Kasumi-1 (cell line): ENCODE results near the gene PLEK2.
"Not testable (repeated sequence)": the region's sequence is repeated elsewhere in the genome, so short reads cannot be mapped to it uniquely, and the experiment has no call there.

Experiments used
- DNase-seq, 2 experiments: peaks; one replicate each; lab custom pipeline; 2025; lab: John Stamatoyannopoulos, UW

The PLEK2 gene, protein sequence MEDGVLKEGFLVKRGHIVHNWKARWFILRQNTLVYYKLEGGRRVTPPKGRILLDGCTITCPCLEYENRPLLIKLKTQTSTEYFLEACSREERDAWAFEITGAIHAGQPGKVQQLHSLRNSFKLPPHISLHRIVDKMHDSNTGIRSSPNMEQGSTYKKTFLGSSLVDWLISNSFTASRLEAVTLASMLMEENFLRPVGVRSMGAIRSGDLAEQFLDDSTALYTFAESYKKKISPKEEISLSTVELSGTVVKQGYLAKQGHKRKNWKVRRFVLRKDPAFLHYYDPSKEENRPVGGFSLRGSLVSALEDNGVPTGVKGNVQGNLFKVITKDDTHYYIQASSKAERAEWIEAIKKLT

DNA sequence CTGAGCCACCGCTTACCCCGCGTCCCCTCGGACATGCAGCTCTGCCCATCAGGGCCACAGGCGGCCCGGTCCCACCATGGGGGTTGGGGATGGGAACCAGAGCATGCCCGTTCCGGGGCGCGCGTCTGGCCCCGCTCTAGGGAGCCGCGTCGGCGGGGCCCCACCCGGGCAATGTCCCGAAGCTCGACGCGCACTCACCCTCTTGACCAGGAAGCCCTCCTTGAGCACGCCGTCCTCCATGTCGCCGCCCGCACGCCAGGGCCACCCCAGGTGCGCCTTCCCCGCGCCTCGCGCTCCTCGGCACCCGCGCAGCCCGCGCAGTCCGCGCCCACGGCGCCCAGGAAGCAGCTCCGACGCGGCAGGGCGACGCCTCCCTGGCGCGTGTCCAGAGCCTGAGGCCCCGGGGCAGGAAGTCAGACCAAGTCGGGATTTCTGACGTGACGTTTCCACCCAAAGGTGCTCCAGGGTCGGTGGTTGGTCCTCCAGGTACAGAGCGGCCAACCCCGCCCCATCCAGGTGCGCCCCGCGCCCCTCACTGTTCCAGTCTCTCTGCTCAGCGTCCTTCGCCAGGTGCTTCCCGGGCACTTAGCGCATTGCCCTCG is at the start of gene PLEK2:
PLEK2 (minus strand) TSS at position 346 of the 602 bp plus-strand sequence; CDS start at position 240, 106 bp downstream.
- no peak for DNase-seq

- DNase-seq, result no peak
Observed at GRCh38 chr14:67461341-67461985, 49.5 kb upstream of the PLEK2 start.

DNA sequence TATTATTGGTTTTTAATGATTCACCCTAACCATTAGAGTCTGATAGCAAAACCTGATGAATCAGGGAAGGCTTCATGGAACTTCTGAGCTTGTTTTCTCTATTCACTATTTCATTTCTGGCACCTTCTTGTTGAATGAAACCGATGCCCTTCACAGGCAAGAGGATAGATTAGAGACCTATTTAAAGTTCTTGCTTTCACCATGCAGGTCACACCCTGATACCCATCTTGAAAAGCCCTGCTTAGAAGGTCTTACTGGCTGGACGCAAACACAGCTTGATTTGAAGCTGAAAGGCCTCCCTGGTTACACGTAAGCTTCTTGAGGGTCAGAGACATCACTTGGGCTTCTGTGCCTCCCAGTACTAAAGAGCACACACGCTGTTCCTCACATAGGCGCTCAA is 47.4 kb upstream of the PLEK2 start:
- DNase-seq, result no peak

DNA sequence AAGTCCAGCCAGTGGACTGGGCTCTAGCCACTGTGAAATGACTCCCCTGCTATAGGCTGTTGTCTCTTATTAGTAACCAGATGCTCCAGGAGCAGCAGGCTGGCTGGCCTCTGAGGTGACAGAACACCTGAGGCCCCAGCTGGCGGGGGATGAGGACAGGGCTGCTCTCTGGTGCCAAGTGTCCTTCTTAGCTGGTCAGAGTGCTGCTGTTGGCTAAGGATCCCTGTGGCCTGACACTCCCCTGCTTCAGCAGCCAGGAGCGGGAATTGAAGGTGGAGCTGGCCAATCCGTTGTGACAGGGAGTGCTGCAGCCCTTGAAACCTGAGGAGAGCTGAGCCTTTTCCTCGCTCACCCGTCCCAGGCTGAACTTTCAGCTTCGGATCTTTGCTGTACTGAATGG is 45.8 kb upstream of the PLEK2 start:
- DNase-seq, result no peak

DNA sequence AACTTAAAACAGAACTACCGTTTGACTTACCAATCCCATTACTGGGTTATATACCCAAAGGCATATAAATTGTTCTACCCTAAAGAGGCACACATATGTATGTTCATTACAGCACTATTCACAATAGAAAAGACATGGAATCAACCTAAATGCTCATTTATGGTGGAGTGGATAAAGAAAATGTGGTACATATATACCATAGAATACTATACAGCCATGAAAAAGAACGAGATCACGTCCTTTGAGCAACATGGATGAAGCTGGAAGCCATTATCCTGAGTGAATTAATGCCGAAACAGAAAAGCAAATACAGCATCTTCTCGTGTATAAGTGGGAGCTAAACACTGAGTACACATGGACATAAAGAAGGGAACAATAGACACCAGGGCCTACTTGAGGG is 44.8 kb upstream of the PLEK2 start:
- no peak for DNase-seq

- no peak for DNase-seq
Observed at GRCh38 chr14:67453575-67454300, 41.8 kb upstream of the PLEK2 start.

GRCh38 chr14:67451667-67452066 is 39.7 kb upstream of the PLEK2 start:
- not testable (repeated sequence) for DNase-seq

- DNase-seq, result no peak
Observed at GRCh38 chr14:67449096-67449495, 37.1 kb upstream of the PLEK2 start.

DNA sequence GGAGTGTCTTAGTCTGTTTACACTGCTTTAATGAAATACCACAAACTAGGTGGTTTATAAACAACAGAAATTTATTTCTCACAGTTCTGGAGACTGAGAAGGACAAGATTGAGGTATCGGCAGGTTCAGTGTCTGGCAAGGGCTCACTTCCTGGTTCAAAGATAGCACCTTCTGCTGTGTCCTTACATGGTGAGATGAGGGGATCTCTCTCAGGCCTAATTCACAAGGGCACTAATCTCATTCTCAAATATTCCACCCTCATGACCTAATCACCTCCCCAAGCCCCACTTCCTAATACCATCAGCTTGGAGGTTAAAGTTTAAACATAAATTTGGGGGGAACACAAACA is 35.0 kb upstream of the PLEK2 start:
- DNase-seq, result no peak

- no peak for DNase-seq
Observed at GRCh38 chr14:67446371-67447032, 34.5 kb upstream of the PLEK2 start.

GRCh38 chr14:67444395-67444794 is 32.4 kb upstream of the PLEK2 start:
- no peak for DNase-seq

GRCh38 chr14:67442139-67442906 is 30.4 kb upstream of the PLEK2 start:
- no peak for DNase-seq

DNA sequence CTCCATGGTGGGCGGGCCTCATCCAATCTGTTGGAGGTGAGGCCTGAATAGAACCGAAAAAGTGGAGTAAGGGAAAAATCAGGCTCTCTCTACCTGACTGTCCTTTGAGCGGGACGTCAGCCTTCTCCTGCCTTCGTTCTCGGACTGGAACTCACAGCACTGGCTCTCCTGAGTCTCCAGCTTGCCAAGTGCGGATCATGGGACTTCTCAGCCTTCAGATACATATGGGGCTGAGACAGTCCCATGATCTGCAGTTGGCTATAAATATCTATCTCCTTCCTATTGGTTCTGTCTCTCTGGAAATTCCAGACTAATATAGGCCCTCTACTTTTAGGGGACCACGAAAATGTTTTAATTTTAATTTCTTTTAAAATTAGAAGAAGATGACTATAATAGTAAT is 29.7 kb upstream of the PLEK2 start:
- no peak for DNase-seq

DNA sequence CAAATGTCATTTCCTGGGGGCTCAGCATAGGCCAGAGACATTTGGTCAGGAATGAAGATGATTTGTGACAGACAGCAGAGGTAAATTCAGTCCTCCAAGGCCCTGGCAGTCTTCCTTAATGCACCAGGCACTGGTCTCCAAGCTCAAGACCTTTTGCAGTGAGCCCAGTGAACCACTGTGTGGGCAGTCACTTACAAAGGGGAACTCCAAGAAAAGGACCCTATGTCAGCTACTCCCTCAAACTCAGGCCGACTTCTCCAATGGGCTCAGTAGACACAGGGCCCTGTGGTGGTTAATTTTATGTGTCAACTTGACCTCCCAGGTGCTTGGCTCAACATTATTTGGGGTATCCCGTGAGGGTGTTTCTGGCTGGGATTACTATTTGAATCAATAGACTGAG is 29.3 kb upstream of the PLEK2 start:
- DNase-seq, result no peak

DNA sequence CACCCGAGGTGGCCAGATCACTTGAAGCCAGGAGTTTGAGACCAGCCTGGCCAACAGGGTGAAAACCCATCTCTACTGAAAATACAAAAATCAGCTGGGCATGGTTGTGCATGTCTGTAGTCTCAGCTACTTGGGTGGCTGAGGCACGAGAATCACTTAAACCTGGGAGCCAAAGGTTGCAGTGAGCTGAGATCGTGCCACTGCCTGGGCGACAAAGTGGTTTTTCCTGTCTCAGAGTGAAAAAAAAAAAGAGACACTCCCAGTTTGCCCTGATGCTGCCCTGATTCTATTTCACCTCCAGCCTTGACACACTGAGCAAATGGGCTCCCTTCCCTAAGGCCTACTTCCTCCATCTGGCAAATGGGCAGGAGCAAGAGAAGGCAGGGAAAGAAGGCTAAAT is 28.5 kb upstream of the PLEK2 start:
- no peak for DNase-seq

GRCh38 chr14:67438969-67439368 is 27.0 kb upstream of the PLEK2 start:
- DNase-seq, result no peak

- DNase-seq, result no peak
Observed at GRCh38 chr14:67436006-67436866, 24.3 kb upstream of the PLEK2 start.

DNA sequence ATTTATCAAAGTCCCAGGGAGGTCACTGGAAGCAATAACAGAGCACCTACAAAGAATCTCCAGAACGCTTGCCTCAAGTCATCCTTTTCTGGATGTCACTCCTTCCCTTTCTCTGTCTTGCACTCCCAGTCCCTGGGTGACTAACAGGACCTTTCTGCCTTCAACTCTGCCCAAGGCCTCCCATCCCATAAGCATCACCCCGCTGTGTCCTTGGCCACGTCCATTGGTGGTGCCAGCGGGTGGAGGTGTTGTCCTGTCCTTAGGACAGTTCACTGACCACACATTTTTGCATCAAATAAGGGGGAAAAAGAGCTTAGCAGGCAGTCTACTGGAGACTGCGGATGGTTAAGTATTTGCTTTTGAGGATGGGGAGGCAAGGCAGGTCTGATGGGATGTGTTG is 23.6 kb upstream of the PLEK2 start:
- no peak for DNase-seq

- no peak for DNase-seq
Observed at GRCh38 chr14:67432050-67432564, 20.1 kb upstream of the PLEK2 start.

DNA sequence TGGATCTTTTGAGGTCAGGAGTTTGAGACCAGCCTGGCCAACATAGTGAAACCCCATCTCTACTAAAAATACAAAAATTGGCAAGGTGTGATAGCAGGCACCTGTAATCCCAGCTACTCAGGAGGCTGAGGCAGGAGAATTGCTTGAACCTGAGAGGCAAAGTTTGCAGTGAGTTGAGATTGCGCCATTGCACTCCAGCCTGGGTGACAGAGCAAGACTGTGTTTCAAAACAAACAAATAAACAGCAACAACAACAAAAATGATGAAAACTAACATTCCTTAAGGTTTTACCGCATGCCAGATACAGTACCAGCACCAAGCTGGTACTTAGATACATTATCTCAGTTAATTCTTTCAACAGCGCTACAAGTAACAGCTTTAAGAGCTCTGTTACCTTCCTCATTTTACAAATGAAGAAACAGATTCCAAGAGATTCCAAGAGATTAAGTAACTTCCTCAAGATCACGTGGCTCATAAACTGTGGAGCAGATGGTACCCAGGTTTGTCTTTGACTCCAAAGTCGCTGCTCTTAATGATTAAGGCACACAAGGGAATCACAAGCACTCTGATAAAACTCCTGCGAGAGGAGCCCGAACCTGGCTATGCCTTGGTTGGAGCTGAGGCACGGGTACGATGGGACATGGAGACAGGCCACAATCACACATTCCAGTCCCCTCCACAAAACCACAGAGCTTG is 17.7 kb upstream of the PLEK2 start:
- DNase-seq, result no peak
